ENCODE results near the gene HGS. TPM values are rescaled to one million over a fixed set of nuclear protein-coding genes. Genes with fewer than 3 reads are reported as not detected.

HGS gene
- total and polyA plus RNA-seq, 2 donors (not counting 3 experiments of a cell fraction or from before 2014, with no cell fraction given), result 166 to 191 TPM

- DNase-seq (ENCODE audit: low read depth, low spot score) (no peak), FAIRE-seq (no peak)
- no peak overlapping the region for H3K4me2 ChIP-seq (ENCODE audit: insufficient read depth, low read length)
- no peak overlapping the region for H3K27ac ChIP-seq (ENCODE audit: insufficient read depth, low read depth, low read length)
- TF ChIP-seq POLR2A (IDR thresholded peaks at IDR 0.05; ENCODE audit: low read depth, low read length) (no peak), MYC (IDR thresholded peaks at IDR 0.05; ENCODE audit: low read depth, low read length) (no peak), GATA2 (IDR thresholded peaks at IDR 0.05; ENCODE audit: insufficient read depth, insufficient read length, low read depth, low read length) (no peak), FOS (IDR thresholded peaks at IDR 0.05; ENCODE audit: borderline replicate concordance, insufficient read depth, low read length) (no peak), CTCF (IDR thresholded peaks at IDR 0.05; ENCODE audit: extremely low read depth in 1 of 2, insufficient read depth in 1 of 2, low read depth in 1 of 2, low read length in 2 of 2) (no peak), POLR2AphosphoS5 (IDR thresholded peaks at IDR 0.05; ENCODE audit: insufficient read depth, low read depth, low read length) (no peak), EZH2 (IDR thresholded peaks at IDR 0.05; ENCODE audit: borderline replicate concordance, low read depth, low read length, severe bottlenecking) (no peak), JUN (IDR thresholded peaks at IDR 0.05; ENCODE audit: borderline replicate concordance, insufficient read depth, insufficient read length, low read depth) (no peak), MAX (IDR thresholded peaks at IDR 0.05; ENCODE audit: insufficient read depth, insufficient read length) (no peak)
- no peaks in the 10 kb centered on the region for H3K9me1 ChIP-seq (replicated peaks; ENCODE audit: control insufficient read depth, extremely low read depth, insufficient read depth, low read length)
- no peaks in the 10 kb centered on the region for H3K9me3 ChIP-seq (replicated peaks; ENCODE audit: control insufficient read depth, insufficient read depth, low read length)
- intact Hi-C loops (cut with micrococcal nuclease) (no loop called here), dilution Hi-C loops (cut with MboI; ENCODE audit: extremely low pct_ligation_motif_present, low sequenced_read_pairs) (no loop called here)
- H3K27me3 ChIP-seq (ENCODE audit: control insufficient read depth in 2 of 2, insufficient read depth in 2 of 2, low read length in 2 of 2), result no peaks in the 10 kb centered on the region
- no peak overlapping the region for H3K4me3 ChIP-seq (replicated peaks in 1 of 3; ENCODE audit: insufficient read depth in 1 of 3, low read depth in 1 of 3, low read length in 3 of 3)
- POLR2A ChIA-PET, result no interaction called here
- CTCF ChIA-PET, result interaction anchor here (2.8 kb wide), 1 partner anchor 16 kb away, joined by 19 read pairs; the partner anchor contains the start of genes ARL16 and HGS
- H3K4me1 ChIP-seq (ENCODE audit: control insufficient read depth, extremely low read depth, insufficient read depth, low read length), result peaks cover 19% of the 10 kb centered on the region
- peaks cover 3 to 43% of the 10 kb centered on the region in 2 experiments for H3K36me3 ChIP-seq (ENCODE audit: control insufficient read depth in 2 of 2, extremely low read depth in 1 of 2, insufficient read depth in 2 of 2, low read length in 2 of 2)
- no peak overlapping the region for H3K9ac ChIP-seq (replicated peaks; ENCODE audit: extremely low read depth, insufficient read depth, low read length)
- no TSS peak for BruUV-seq (replicated peaks)
- H2AFZ ChIP-seq (ENCODE audit: low read depth, low read length), result no peak overlapping the region
- H3K79me2 ChIP-seq (ENCODE audit: control insufficient read depth, insufficient read depth, low read length), result peaks cover 51% of the 10 kb centered on the region
- no peaks in the 10 kb centered on the region for H4K20me1 ChIP-seq (replicated peaks; ENCODE audit: control insufficient read depth, extremely low read depth, insufficient read depth, low read length)
These were observed 16.8 kb downstream of the HGS start for GRCh38 chr17:81700353-81701287.

Measured in endothelial cell of umbilical vein (primary cell).